CD14-positive monocyte (primary cell): ENCODE data around the gene SLC35E1. TPM values are rescaled to one million over a fixed set of nuclear protein-coding genes. Genes with fewer than 3 reads are reported as not detected.

Experiments used
- DNase-seq, 3 donors: peaks; one replicate each; pipeline ENCODE4 v3.0.0-alpha.2; 2011 to 2022
- H2AFZ ChIP-seq: 2 replicates; pipeline ENCODE4 v1.6.0; 2012; ENCODE audit warnings: mild to moderate bottlenecking, low read depth, low read length, inconsistent platforms; ENCODE audit not compliant: insufficient read depth, poor library complexity, severe bottlenecking
- H3K27ac ChIP-seq, 2 donors: 1 replicate in 1 of 2; 2 replicates in 1 of 2; pipeline ENCODE4 v1.5.1; 2012 to 2013; ENCODE audit warnings: low read length in 2 of 2, control low read depth in 1 of 2, inconsistent platforms in 1 of 2, low read depth in 1 of 2, mild to moderate bottlenecking in 1 of 2
- H3K27me3 ChIP-seq, 2 donors: one replicate each; pipeline versions ENCODE4 v1.6.0 to v1.6.1; 2011 to 2013; ENCODE audit warnings: low read length in 2 of 2; ENCODE audit not compliant: control insufficient read depth in 2 of 2, insufficient read depth in 2 of 2
- H3K36me3 ChIP-seq, 2 donors: replicated peaks in 1 of 2; 1 replicate in 1 of 2; 2 replicates in 1 of 2; pipeline versions ENCODE4 v1.5.1 to v1.6.1; 2012 to 2013; ENCODE audit warnings: low read length in 2 of 2, control low read depth in 1 of 2, inconsistent platforms in 1 of 2, mild to moderate bottlenecking in 1 of 2; ENCODE audit not compliant: insufficient read depth in 2 of 2, control insufficient read depth in 1 of 2
- H3K4me1 ChIP-seq, 2 donors: 1 replicate in 1 of 2; 2 replicates in 1 of 2; pipeline versions ENCODE4 v1.5.1 to v1.6.1; 2012 to 2013; ENCODE audit warnings: low read length in 2 of 2, control low read depth in 1 of 2, inconsistent platforms in 1 of 2, mild to moderate bottlenecking in 1 of 2, moderate library complexity in 1 of 2; ENCODE audit not compliant: insufficient read depth in 2 of 2, control insufficient read depth in 1 of 2
- H3K4me2 ChIP-seq: replicated peaks from 2 replicates; pipeline ENCODE3; 2012; ENCODE audit warnings: low read length, moderate library complexity, mild to moderate bottlenecking; ENCODE audit not compliant: poor library complexity, severe bottlenecking; ENCODE audit errors: extremely low read depth
- H3K4me3 ChIP-seq, 3 experiments: fragments of 200-600 bp in 1 of 3; sonication (generic) in 1 of 3; replicated peaks in 1 of 3; 1 replicate in 2 of 3; 2 replicates in 1 of 3; pipeline ENCODE4 v1.5.1; 2011 to 2013; ENCODE audit warnings: low read length in 3 of 3, mild to moderate bottlenecking in 3 of 3, control low read depth in 2 of 3, low read depth in 2 of 3, inconsistent platforms in 1 of 3, moderate library complexity in 1 of 3
- H3K79me2 ChIP-seq: 2 replicates; pipeline ENCODE4 v1.6.0; 2012; ENCODE audit warnings: mild to moderate bottlenecking, control low read depth, inconsistent platforms, low read length, moderate library complexity; ENCODE audit not compliant: insufficient read depth
- H3K9ac ChIP-seq: 2 replicates; pipeline ENCODE4 v1.6.0; 2017; ENCODE audit warnings: low read length, mild to moderate bottlenecking; ENCODE audit not compliant: insufficient read depth, poor library complexity, severe bottlenecking
- H3K9me3 ChIP-seq, 2 donors: replicated peaks in 1 of 2; 1 replicate in 1 of 2; 2 replicates in 1 of 2; pipeline versions ENCODE4 v1.5.1 to v1.6.1; 2012 to 2013; ENCODE audit warnings: low read length in 2 of 2, control low read depth in 1 of 2; ENCODE audit not compliant: control insufficient read depth in 1 of 2, insufficient read depth in 1 of 2
- H4K20me1 ChIP-seq: 2 replicates; pipeline ENCODE4 v1.6.0; 2012; ENCODE audit warnings: mild to moderate bottlenecking, low read length, control low read depth, moderate library complexity; ENCODE audit not compliant: insufficient read depth
- H3K27ac Mint-ChIP-seq, 7 donors: one replicate each; pipeline ENCODE4 v1.8.0; 2020; ENCODE audit warnings: mild to moderate bottlenecking in 7 of 7, mixed read lengths in 7 of 7, moderate library complexity in 6 of 7, inconsistent platforms in 2 of 7
- H3K27me3 Mint-ChIP-seq, 3 donors: one replicate each; pipeline ENCODE4 v1.8.0; 2021 to 2022; ENCODE audit warnings: low read depth in 3 of 3, mild to moderate bottlenecking in 3 of 3, mixed read lengths in 3 of 3, moderate library complexity in 3 of 3, inconsistent platforms in 1 of 3
- H3K36me3 Mint-ChIP-seq, 2 donors: one replicate each; pipeline ENCODE4 v1.8.0; 2020; ENCODE audit warnings: mixed read lengths in 2 of 2, inconsistent platforms in 1 of 2, mild to moderate bottlenecking in 1 of 2
- H3K4me1 Mint-ChIP-seq: one replicate; pipeline ENCODE4 v1.8.0; 2020; ENCODE audit warnings: mild to moderate bottlenecking, mixed read lengths
- H3K4me3 Mint-ChIP-seq, 2 donors: one replicate each; pipeline ENCODE4 v1.8.0; 2020; ENCODE audit warnings: mild to moderate bottlenecking in 2 of 2, mixed read lengths in 2 of 2, moderate library complexity in 1 of 2
- H3K9me3 Mint-ChIP-seq, 7 donors: one replicate each; pipeline ENCODE4 v1.8.0; 2020 to 2022; ENCODE audit warnings: mixed read lengths in 7 of 7, mild to moderate bottlenecking in 6 of 7, moderate library complexity in 6 of 7, inconsistent platforms in 2 of 7
- WGBS: methylation state at CpG from one replicate; pipeline ENCODE4 v1.1.5; 2013; ENCODE audit warnings: missing lambda C conversion rate; ENCODE audit not compliant: insufficient coverage; 5-methylcytosine and 5-hydroxymethylcytosine counted together
- intact Hi-C, 2 donors: fragments of 100-400 bp; cut with micrococcal nuclease; formaldehyde crosslinking; loops; one replicate each; pipeline versions ENCODE4 v1.15.0 to v1.15.1; 2023
- polyA plus RNA-seq, 3 donors: library from polyadenylated mRNA; depleted of rRNA in 1 of 3; unstranded in 2 of 3; stranded (reverse) in 1 of 3; fragments of 300-500 nt in 2 of 3; fragments of >200 nt in 1 of 3; fragmentation: Illumina TruSeq in 2 of 3; gene quantifications; 1 replicate in 2 of 3; 2 replicates in 1 of 3; pipeline ENCODE4 v1.2.3, GENCODE V29; 2012 to 2021
- TF ChIP-seq, protein P1 (sequence below): fragments of 200-600 bp; IDR thresholded peaks from one replicate; pipeline ENCODE4 v1.8.0; 2022; ENCODE audit warnings: antibody characterized with exemption, mild to moderate bottlenecking

Gene SLC35E1
- polyA plus RNA-seq, 3 donors = 12.1 to 28.8 (median 13.5) TPM

DNA sequence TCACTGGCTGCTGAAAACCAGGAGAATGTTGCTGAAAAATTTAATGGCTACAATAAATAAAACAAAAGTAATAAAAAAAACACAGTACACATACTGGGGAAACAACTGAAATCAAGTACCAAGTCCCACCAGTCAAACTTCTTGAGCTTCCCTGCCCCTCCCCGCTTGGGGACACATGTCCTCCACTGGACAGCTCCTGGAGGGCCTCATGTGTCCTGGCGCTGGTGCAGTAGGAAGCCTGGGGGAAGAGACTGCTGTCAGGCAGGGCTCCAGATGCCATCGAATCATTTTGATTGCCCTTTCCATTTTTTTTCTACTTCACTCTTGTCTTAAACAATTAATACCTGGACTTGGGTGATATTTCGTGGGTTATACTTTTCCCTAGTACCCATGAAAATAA is 26.6 kb upstream of the SLC35E1 start:
- Histone ChIP-seq H3K27ac (no peak overlapping the region), H3K27me3 (no peaks in the 10 kb centered on the region), H4K20me1 (peaks cover 100% of the 10 kb centered on the region), H3K4me1 (peaks cover 15 to 17% of the 10 kb centered on the region in 2 donors), H3K36me3 (peaks cover 0 to 6% of the 10 kb centered on the region in 2 donors), H2AFZ (no peak overlapping the region), H3K79me2 (peaks cover 100% of the 10 kb centered on the region), H3K4me2 (no peak overlapping the region), H3K9ac (no peak overlapping the region), H3K4me3 (no peak overlapping the region), H3K9me3 (no peaks in the 10 kb centered on the region)
- intact Hi-C loops = no loop called here
- no peak overlapping the region for H3K4me3 Mint-ChIP-seq
- no peak for DNase-seq
- peaks cover 25% of the 10 kb centered on the region for H3K4me1 Mint-ChIP-seq
- H3K36me3 Mint-ChIP-seq = peaks cover 2 to 20% of the 10 kb centered on the region in 2 donors
- H3K27ac Mint-ChIP-seq = peak overlapping the region in 1 of 7 donors; percentile 19
- no peaks in the 10 kb centered on the region for H3K27me3 Mint-ChIP-seq
- no peaks in the 10 kb centered on the region for H3K9me3 Mint-ChIP-seq
- TF ChIP-seq, protein P1, sequence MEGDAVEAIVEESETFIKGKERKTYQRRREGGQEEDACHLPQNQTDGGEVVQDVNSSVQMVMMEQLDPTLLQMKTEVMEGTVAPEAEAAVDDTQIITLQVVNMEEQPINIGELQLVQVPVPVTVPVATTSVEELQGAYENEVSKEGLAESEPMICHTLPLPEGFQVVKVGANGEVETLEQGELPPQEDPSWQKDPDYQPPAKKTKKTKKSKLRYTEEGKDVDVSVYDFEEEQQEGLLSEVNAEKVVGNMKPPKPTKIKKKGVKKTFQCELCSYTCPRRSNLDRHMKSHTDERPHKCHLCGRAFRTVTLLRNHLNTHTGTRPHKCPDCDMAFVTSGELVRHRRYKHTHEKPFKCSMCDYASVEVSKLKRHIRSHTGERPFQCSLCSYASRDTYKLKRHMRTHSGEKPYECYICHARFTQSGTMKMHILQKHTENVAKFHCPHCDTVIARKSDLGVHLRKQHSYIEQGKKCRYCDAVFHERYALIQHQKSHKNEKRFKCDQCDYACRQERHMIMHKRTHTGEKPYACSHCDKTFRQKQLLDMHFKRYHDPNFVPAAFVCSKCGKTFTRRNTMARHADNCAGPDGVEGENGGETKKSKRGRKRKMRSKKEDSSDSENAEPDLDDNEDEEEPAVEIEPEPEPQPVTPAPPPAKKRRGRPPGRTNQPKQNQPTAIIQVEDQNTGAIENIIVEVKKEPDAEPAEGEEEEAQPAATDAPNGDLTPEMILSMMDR = no peak
- 100% methylated on average over 1 of the region's 4 CpGs for WGBS

GRCh38 chr19:16596399-16596798 is 24.2 kb upstream of the SLC35E1 start:
- Mint-ChIP-seq H3K36me3 (peaks cover 8 to 27% of the 10 kb centered on the region in 2 donors), H3K4me3 (no peak overlapping the region), H3K9me3 (no peaks in the 10 kb centered on the region), H3K27me3 (peaks cover 0 to 2% (median 0%) of the 10 kb centered on the region in 3 donors), H3K27ac (peak overlapping the region in 1 of 7 donors; percentile 50), H3K4me1 (peaks cover 38% of the 10 kb centered on the region)
- H3K79me2 ChIP-seq = peaks cover 100% of the 10 kb centered on the region
- TF ChIP-seq, protein P1 = no peak
- no peak overlapping the region for H2AFZ ChIP-seq
- no peak overlapping the region for H3K9ac ChIP-seq
- H3K4me3 ChIP-seq = no peak overlapping the region
- intact Hi-C loops = no loop called here
- no peak overlapping the region for H3K4me2 ChIP-seq
- no peak for DNase-seq
- no peak overlapping the region for H3K27ac ChIP-seq
- no peaks in the 10 kb centered on the region for H3K36me3 ChIP-seq
- no peaks in the 10 kb centered on the region for H3K27me3 ChIP-seq
- peaks cover 22 to 26% of the 10 kb centered on the region in 2 donors for H3K4me1 ChIP-seq
- WGBS = 94% methylated on average over 7 of the region's 9 CpGs
- peaks cover 100% of the 10 kb centered on the region for H4K20me1 ChIP-seq
- no peaks in the 10 kb centered on the region for H3K9me3 ChIP-seq
